Activated CD4-positive, alpha-beta T cell treated with anti-CD3 and anti-CD28 coated beads, Interleukin-2, amount 10 ng/mL, durations not matched to agents 24 days and 14 days (primary cell): ENCODE measurements around the gene POU2AF3. TPM values are rescaled to one million over a fixed set of nuclear protein-coding genes. Genes with fewer than 3 reads are reported as not detected.

ENCODE experiments used
- DNase-seq: peaks from one replicate; pipeline ENCODE4 v3.0.0; 2022
- H3K27ac Mint-ChIP-seq: one replicate; pipeline ENCODE4 v1.8.0; 2022; ENCODE audit warnings: mild to moderate bottlenecking, mixed read lengths
- H3K27me3 Mint-ChIP-seq: one replicate; pipeline ENCODE4 v1.8.0; 2022; ENCODE audit warnings: mixed read lengths
- H3K36me3 Mint-ChIP-seq: one replicate; pipeline ENCODE4 v1.8.0; 2022; ENCODE audit warnings: low read depth, mild to moderate bottlenecking, mixed read lengths
- H3K4me1 Mint-ChIP-seq: one replicate; pipeline ENCODE4 v1.8.0; 2021; ENCODE audit warnings: mixed read lengths
- H3K4me3 Mint-ChIP-seq: one replicate; pipeline ENCODE4 v1.8.0; 2022; ENCODE audit warnings: mild to moderate bottlenecking, moderate library complexity, mixed read lengths
- H3K9me3 Mint-ChIP-seq: one replicate; pipeline ENCODE4 v1.8.0; 2021; ENCODE audit warnings: mixed read lengths
- intact Hi-C: fragments of 100-400 bp; cut with micrococcal nuclease; formaldehyde crosslinking; loops from one replicate; pipeline ENCODE4 v1.15.1; 2023
- total RNA-seq: library from RNA; stranded (reverse); gene quantifications from 2 replicates; pipeline ENCODE4 v1.2.3, GENCODE V29; 2022

POU2AF3 gene
- total RNA-seq, 1 donor from 2014 or later = 0.37 TPM

GRCh38 chr11:111327908-111328624 is 29.7 kb downstream of the POU2AF3 start:
- Mint-ChIP-seq H3K27ac (no peak overlapping the region), H3K4me1 (no peaks in the 10 kb centered on the region), H3K27me3 (peaks cover 3% of the 10 kb centered on the region), H3K36me3 (no peaks in the 10 kb centered on the region), H3K4me3 (no peak overlapping the region), H3K9me3 (no peaks in the 10 kb centered on the region)
- intact Hi-C loops = no loop called here
- no peak for DNase-seq

- no peaks in the 10 kb centered on the region for H3K4me1 Mint-ChIP-seq
- H3K27ac Mint-ChIP-seq = no peak overlapping the region
- no peak for DNase-seq
- H3K27me3 Mint-ChIP-seq = no peaks in the 10 kb centered on the region
- H3K36me3 Mint-ChIP-seq = no peaks in the 10 kb centered on the region
- no peak overlapping the region for H3K4me3 Mint-ChIP-seq
- intact Hi-C loops = no loop called here
- no peaks in the 10 kb centered on the region for H3K9me3 Mint-ChIP-seq
Measured at GRCh38 chr11:111329306-111330204, 31.2 kb downstream of the POU2AF3 start.

GRCh38 chr11:111330234-111330893 is 32.0 kb downstream of the POU2AF3 start:
- Mint-ChIP-seq H3K27me3 (no peaks in the 10 kb centered on the region), H3K9me3 (no peaks in the 10 kb centered on the region), H3K27ac (no peak overlapping the region), H3K4me1 (no peaks in the 10 kb centered on the region), H3K36me3 (no peaks in the 10 kb centered on the region), H3K4me3 (no peak overlapping the region)
- intact Hi-C loops = no loop called here
- no peak for DNase-seq

- DNase-seq = no peak
- H3K36me3 Mint-ChIP-seq = no peaks in the 10 kb centered on the region
- intact Hi-C loops = no loop called here
- no peaks in the 10 kb centered on the region for H3K4me1 Mint-ChIP-seq
- peaks cover 2% of the 10 kb centered on the region for H3K27me3 Mint-ChIP-seq
- no peak overlapping the region for H3K4me3 Mint-ChIP-seq
- no peaks in the 10 kb centered on the region for H3K9me3 Mint-ChIP-seq
- no peak overlapping the region for H3K27ac Mint-ChIP-seq
Measured at GRCh38 chr11:111331711-111332479, 33.5 kb downstream of the POU2AF3 start.

GRCh38 chr11:111334532-111335502 is 36.5 kb downstream of the POU2AF3 start:
- intact Hi-C loops = no loop called here
- Mint-ChIP-seq H3K36me3 (peaks cover 3% of the 10 kb centered on the region), H3K4me1 (no peaks in the 10 kb centered on the region), H3K27ac (no peak overlapping the region), H3K4me3 (no peak overlapping the region), H3K9me3 (peaks cover 5% of the 10 kb centered on the region), H3K27me3 (peaks cover 8% of the 10 kb centered on the region)
- DNase-seq = no peak

GRCh38 chr11:111335549-111335948 is 37.2 kb downstream of the POU2AF3 start:
- intact Hi-C loops = no loop called here
- no peak overlapping the region for H3K4me3 Mint-ChIP-seq
- H3K27ac Mint-ChIP-seq = no peak overlapping the region

GRCh38 chr11:111336062-111336461 is 37.7 kb downstream of the POU2AF3 start:
- Mint-ChIP-seq H3K4me1 (no peaks in the 10 kb centered on the region), H3K36me3 (peaks cover 3% of the 10 kb centered on the region), H3K4me3 (no peak overlapping the region), H3K27ac (no peak overlapping the region), H3K27me3 (peaks cover 8% of the 10 kb centered on the region), H3K9me3 (peaks cover 6% of the 10 kb centered on the region)
- no peak for DNase-seq
- intact Hi-C loops = no loop called here

More at GRCh38 chr11:111335549-111335948, 37.2 kb downstream of the POU2AF3 start:
- peaks cover 6% of the 10 kb centered on the region for H3K9me3 Mint-ChIP-seq
- H3K36me3 Mint-ChIP-seq = peaks cover 3% of the 10 kb centered on the region
- DNase-seq = no peak
- H3K4me1 Mint-ChIP-seq = no peaks in the 10 kb centered on the region
- peaks cover 8% of the 10 kb centered on the region for H3K27me3 Mint-ChIP-seq

GRCh38 chr11:111336582-111337256 is 38.4 kb downstream of the POU2AF3 start:
- Mint-ChIP-seq H3K9me3 (peaks cover 6% of the 10 kb centered on the region), H3K27me3 (peaks cover 8% of the 10 kb centered on the region), H3K4me1 (no peaks in the 10 kb centered on the region), H3K27ac (no peak overlapping the region), H3K4me3 (no peak overlapping the region), H3K36me3 (peaks cover 3% of the 10 kb centered on the region)
- intact Hi-C loops = no loop called here
- no peak for DNase-seq

- H3K27me3 Mint-ChIP-seq = peaks cover 8% of the 10 kb centered on the region
- no peak overlapping the region for H3K27ac Mint-ChIP-seq
- DNase-seq = no peak
- H3K36me3 Mint-ChIP-seq = peaks cover 3% of the 10 kb centered on the region
- intact Hi-C loops = no loop called here
- H3K4me3 Mint-ChIP-seq = no peak overlapping the region
- H3K4me1 Mint-ChIP-seq = no peaks in the 10 kb centered on the region
- H3K9me3 Mint-ChIP-seq = peaks cover 6% of the 10 kb centered on the region
Measured at GRCh38 chr11:111339758-111340388, 41.5 kb downstream of the POU2AF3 start.

GRCh38 chr11:111342329-111342728 is 44.0 kb downstream of the POU2AF3 start:
- no peak overlapping the region for H3K27ac Mint-ChIP-seq
- H3K4me3 Mint-ChIP-seq = no peak overlapping the region
- H3K36me3 Mint-ChIP-seq = peaks cover 3% of the 10 kb centered on the region
- no peaks in the 10 kb centered on the region for H3K4me1 Mint-ChIP-seq
- intact Hi-C loops = no loop called here
- H3K9me3 Mint-ChIP-seq = peaks cover 6% of the 10 kb centered on the region
- peaks cover 6% of the 10 kb centered on the region for H3K27me3 Mint-ChIP-seq
- no peak for DNase-seq

GRCh38 chr11:111344032-111344431 is 45.7 kb downstream of the POU2AF3 start:
- H3K27ac Mint-ChIP-seq = no peak overlapping the region
- intact Hi-C loops = no loop called here
- H3K27me3 Mint-ChIP-seq = peaks cover 4% of the 10 kb centered on the region
- H3K9me3 Mint-ChIP-seq = peaks cover 6% of the 10 kb centered on the region
- H3K36me3 Mint-ChIP-seq = peaks cover 3% of the 10 kb centered on the region
- H3K4me1 Mint-ChIP-seq = no peaks in the 10 kb centered on the region
- no peak for DNase-seq
- H3K4me3 Mint-ChIP-seq = no peak overlapping the region
